ENCODE data around the gene MRAS.

GRCh38 chr3:138376663-138377062 is 28.3 kb downstream of the MRAS start:
- TF ChIP-seq WIZ (CRISPR knock-in tag; IDR thresholded peaks at IDR 0.05) (no peak), POLR2A (IDR thresholded peaks at IDR 0.05; ENCODE audit: insufficient read depth in 1 of 2, low read depth in 2 of 2, low read length in 2 of 2) (no peak), EP300 (IDR thresholded peaks at IDR 0.05; ENCODE audit: low read depth in 2 of 2, low read length in 2 of 2) (no peak), EP300 (CRISPR knock-in tag; IDR thresholded peaks at IDR 0.05; ENCODE audit: borderline replicate concordance) (no peak), ZNF709 (CRISPR knock-in tag; IDR thresholded peaks at IDR 0.05) (no peak), HNF4G (IDR thresholded peaks at IDR 0.05; ENCODE audit: borderline replicate concordance, low read depth, low read length) (no peak), HNF4G (CRISPR knock-in tag; IDR thresholded peaks at IDR 0.05; ENCODE audit: borderline replicate concordance, low read depth) (no peak), TFDP1 (CRISPR knock-in tag; IDR thresholded peaks at IDR 0.05; ENCODE audit: borderline replicate concordance) (no peak)
- TF ChIP-seq, protein P1, sequence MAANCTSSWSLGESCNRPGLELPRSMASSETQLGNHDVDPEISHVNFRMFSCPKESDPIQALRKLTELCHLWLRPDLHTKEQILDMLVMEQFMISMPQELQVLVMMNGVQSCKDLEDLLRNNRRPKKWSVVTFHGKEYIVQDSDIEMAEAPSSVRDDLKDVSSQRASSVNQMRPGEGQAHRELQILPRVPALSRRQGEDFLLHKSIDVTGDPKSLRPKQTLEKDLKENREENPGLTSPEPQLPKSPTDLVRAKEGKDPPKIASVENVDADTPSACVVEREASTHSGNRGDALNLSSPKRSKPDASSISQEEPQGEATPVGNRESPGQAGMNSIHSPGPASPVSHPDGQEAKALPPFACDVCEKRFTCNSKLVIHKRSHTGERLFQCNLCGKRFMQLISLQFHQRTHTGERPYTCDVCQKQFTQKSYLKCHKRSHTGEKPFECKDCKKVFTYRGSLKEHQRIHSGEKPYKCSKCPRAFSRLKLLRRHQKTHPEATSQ (CRISPR knock-in tag; IDR thresholded peaks at IDR 0.05; ENCODE audit: borderline replicate concordance) = no peak
- TF ChIP-seq, protein P2, sequence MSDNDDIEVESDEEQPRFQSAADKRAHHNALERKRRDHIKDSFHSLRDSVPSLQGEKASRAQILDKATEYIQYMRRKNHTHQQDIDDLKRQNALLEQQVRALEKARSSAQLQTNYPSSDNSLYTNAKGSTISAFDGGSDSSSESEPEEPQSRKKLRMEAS (IDR thresholded peaks at IDR 0.05) = no peak
